ENCODE measurements around the gene SLC2A6.

Gene SLC2A6

DNA sequence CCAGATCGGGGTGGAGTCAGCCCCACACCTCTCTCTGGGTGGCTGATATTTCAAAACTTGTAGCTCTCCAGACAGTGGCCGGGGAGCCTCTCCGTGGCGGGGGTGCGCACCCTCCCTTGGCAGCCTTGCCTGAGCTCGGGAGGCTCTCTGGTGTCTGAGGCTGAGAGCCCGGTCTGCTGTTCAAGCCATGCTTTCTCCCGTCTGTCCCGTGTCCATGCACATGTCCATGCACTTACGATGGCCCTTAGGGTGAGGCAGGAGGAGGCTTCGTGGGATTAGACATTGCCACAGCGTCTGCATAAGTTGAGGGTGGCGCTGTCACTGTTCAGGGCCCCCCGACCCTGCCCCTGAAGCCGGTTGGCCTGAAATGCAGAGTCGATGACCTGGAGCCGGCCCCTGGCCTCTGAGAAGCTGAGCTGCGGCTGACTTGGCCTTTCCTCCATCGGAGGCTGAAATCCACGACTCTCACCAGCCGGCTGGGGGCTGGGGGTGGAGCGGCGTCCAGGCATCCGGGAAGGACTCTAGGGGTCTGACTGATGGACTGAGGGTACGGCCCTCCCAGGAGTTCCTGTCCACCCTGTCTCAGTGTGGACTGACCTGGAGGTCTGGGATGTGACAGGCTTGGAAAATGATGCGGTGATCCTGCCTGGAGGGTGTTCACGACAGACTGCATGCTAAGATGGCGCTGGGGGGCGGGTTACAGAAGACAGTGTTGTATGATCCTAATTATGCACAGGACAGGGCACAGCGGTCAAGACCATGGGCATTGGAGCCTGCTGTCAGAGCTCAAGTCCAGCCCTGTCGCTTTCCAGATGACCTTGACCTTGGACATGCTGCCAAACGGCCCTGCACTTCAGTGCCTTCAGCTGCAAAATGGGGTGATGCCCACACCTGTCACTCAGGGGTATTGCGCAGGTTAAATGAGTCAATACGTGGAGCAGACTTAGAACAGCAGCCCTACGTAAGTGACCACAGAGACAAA is 18.3 kb upstream of the SLC2A6 start:
- DNase-seq (ENCODE audit: low spot score), result no peak

DNA sequence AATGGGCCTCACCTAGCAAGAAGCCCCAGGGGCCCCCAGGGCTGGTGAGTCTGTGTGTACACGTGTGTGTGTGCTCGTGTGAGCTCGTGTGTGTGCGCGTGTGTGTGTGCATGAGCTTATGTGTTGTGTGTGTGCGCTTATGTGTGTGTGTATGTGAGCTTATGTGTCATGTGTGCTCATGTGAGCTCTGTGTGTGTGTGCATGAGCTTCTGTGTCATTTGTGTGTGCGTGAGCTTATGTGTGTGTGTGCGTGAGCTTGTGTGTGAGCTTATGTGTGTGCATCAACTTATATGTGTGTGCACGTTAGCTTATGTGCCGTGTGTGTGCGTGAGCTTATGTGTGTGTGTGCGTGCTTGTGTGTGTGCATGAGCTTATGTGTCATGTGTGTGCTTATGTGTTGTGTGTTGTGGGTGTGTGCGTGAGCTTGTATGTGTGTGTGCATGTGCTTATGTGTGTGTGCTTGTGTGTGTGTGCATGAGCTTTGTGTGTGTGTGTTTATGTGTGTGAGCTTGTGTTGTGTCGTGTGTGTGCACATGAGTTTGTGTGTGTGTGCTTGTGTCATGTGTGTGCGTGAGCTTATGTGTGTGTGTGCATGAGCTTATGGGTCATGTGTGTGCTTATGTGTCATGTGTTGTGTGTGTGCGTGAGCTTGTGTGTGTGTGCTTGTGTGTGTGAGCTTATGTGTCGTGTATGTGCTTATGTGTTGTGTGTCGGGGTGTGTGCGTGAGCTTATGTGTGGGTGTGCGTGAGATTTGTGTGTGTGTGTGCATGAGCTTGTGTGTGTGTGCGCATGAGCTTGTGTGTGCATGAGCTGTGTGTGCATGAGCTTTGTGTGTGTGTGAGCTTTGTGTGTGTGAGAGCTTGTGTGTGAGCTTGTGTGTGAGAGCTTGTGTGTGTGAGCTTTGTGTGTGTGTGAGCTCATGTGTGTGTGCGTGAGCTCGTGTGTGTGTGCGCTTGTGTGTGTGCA is 16.7 kb upstream of the SLC2A6 start:
- DNase-seq (ENCODE audit: low spot score), result no peak

GRCh38 chr9:133494636-133495326 is 15.9 kb upstream of the SLC2A6 start:
- DNase-seq (ENCODE audit: low spot score), result no peak

DNA sequence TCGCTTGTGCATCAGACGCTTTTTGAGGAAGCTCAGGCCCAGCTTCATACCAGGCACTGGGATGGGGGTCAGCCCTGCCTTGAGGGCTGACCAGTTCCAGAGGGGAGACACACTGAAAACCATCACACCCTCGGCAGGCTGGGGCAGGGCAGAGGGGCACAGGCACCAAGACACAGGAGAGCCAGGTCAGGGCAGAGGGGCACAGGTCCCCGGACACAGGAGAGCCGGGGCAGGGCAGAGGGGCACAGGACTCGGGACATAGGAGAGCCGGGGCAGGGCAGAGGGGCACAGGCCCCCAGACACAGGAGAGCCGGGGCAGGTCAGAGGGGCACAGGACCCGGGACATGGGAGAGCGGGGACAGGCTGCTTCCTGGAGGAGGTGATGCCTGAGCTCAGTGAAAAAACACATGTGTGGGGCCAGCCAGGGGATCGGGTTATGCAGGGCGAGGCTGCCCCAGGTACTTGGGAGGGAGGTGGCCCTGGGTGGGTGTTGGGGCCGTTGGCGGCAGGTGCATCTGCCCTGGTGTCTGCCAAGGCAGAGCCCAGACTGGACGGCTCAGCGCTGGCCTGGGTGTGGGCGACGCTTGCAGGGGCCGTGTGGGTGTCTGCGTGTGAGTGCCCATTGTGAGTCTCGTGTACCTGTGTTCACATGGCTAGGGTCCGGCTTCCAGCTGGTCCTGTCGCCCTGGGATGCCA is 15.1 kb upstream of the SLC2A6 start:
- no peak for DNase-seq (ENCODE audit: low spot score)

DNA sequence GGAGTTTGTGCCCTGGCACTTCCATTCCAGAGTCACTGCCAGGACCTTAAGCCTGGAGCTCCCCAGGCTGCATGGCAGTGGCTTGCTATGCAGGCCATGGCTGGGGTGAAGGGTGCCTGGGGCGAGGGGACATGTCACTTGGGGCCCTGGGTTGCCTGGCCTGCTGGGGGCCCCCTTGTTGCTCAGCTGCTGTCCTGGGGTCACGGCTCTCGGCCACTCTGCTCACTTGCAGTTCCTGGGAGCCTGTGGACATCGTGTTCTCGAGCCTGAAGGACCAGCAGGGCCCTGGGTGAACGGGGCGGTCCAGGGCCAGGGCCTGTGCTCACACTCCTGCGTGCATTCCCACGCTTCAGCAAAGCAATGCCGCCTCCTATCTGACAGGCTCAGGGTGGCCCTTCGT is 14.5 kb upstream of the SLC2A6 start:
- no peak for DNase-seq (ENCODE audit: low spot score)

DNA sequence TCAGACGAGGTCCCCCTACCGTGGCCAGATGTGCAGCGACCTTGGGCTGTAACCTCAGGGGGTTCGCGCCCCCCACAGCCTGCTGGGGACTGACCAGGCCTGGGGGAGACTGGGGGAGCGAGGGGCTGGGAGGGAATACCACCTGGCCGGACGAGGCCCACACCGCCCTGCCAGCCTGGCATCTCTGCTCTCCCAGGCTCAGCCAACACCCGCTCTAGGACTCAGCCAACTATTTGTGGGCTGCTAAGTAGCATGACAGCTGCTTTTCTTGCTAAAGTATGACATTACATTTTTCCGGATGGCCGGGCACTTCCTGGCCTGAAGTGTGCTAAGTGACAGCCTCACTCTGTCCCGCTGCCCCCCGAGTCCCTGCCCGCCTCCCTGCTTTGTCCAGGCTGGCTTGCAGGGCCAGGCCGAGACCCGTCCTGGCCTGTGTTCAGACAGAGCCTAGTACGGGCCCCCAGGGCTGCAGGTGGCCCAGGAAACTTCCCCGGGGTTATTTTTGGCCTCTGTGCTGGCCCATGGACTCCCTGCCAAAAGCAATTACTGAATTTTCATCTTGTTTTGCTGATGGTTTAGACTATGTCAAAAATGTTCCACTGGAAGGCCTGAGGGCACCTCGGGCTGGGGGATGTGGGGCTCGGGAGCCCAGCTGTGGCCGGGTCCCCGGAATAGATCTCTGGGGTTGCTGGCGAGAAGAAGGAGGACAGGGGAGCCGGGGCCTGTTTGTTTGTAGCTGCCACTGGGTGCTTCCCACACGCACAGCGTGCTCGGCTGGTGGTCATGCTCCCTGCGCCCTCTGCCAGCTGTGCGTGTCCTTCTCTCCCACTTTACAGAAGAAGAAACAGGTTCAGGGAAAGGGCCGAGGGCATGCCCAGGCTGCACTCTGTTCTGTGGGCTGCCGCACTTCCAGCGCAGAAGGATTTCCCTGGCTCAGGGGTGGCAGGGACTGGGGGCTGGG is 13.4 kb upstream of the SLC2A6 start:
- DNase-seq (ENCODE audit: low spot score), result no peak

DNA sequence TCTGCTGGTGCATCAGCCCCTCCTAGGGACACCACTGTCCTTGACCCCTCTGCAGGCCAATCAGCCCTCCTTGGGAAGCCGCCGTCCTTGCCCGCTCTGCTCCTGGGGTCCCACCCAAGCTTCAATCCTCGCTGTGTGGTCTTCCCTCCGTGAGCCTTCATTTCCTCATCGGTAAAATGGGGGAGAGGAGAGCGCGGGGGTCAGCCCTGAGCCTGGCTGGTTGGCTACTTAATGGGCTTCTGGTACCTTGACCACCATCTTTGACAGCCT is 12.7 kb upstream of the SLC2A6 start:
- no peak for DNase-seq (ENCODE audit: low spot score)

DNA sequence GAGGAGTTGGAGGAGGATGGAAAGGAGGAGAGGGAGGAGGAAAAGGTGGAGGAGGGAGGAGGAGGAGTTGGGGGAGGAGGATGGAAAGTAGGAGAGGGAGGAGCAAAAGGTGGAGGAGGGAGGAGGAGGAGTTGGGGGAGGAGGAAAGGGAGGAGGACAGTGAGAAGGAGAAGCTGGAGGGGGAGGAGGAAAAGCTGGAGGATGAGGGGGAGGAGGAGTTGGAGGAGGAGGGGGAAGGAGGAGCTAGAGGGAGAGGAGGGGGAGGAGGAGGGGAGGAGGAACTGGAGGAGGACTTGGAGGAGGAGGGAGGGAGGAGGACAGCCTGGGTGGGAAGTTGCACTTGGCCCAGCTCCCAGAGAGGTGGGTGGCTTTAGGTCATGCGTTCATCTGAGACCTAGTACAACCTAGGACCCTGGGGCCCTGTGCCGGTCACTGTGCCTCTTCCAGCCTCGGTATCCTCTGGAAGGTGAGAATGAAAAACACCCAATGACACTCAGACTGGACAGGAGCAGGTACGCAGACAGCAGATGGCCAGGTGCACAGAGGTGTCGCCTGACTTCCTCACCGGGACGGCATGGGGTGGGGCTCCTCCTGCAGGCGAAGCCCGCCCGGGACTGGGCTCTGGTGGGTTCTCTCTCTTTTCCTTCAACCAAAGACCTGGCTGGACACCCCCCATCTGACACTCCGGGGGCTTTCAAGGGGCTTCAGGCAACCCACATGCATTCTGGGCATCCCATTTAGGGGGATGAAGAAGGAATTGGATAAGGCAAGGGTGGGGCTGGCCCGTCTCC is 12.2 kb upstream of the SLC2A6 start:
- DNase-seq (ENCODE audit: low spot score), result no peak

- DNase-seq (ENCODE audit: low spot score), result no peak
These were observed 11.3 kb upstream of the SLC2A6 start for GRCh38 chr9:133490201-133490681.

- no peak for DNase-seq (ENCODE audit: low spot score)
These were observed 10.6 kb upstream of the SLC2A6 start for GRCh38 chr9:133489253-133490190.

- no peak for DNase-seq (ENCODE audit: low spot score)
These were observed 9.9 kb upstream of the SLC2A6 start for GRCh38 chr9:133488686-133489252.

GRCh38 chr9:133487331-133487725 is 8.4 kb upstream of the SLC2A6 start:
- no peak for DNase-seq (ENCODE audit: low spot score)

- peak; percentile 45 for DNase-seq (ENCODE audit: low spot score)
These were observed 6.8 kb upstream of the SLC2A6 start for GRCh38 chr9:133485531-133486260.

DNA sequence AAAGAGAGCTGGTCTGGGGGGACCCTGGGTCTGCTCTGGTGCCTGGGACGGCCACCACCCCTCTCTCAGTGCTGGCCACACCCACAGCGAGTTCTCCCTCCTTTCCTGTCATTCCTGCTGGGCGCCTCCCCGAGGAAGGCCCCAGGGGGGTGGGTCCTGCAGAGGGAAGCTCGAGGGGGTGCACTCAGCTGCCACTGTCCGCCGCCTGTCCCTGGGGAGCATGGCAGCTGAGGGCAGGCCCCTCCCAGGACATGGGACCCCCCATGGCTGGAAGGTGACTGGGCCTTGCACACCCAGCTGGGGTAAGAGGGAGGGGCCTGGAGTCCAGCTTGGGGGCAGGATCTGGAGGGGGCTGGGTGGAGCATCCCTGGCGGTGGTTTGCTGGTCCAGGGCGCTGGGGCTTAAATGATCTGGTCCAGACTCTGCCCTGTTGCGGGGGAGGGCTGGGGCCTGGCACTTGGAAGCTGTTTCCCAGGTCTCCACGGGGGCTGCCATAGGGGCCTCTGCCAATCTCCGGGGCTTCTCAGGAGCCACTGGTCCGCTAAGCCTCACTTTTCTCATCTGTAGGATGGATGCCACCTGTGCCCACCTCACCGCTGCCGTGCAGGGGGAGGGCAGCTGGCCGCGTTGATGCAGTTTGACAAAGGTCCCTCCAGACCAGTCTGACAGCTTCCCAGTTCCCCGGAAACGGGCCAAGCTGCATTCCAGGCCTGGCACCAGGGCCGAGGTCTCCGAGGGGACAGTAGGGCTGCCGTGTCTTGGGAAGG is 6.0 kb upstream of the SLC2A6 start:
- peak; percentile 51 for DNase-seq (ENCODE audit: low spot score)

- DNase-seq (ENCODE audit: low spot score), result no peak
These were observed 4.7 kb upstream of the SLC2A6 start for GRCh38 chr9:133483611-133484010.
